HG03520 (cell line): ENCODE results near the gene MLF2.

Source experiments
- ATAC-seq: cut with Tn5 transposase; IDR thresholded peaks from one replicate; pipeline ENCODE4 v1.9.1; 2021; ENCODE audit warnings: mild to moderate bottlenecking, moderate library complexity; ENCODE audit not compliant: unreplicated experiment

Gene MLF2

GRCh38 chr12:6698352-6699046, 54.4 kb downstream of the MLF2 start:
- no peak for ATAC-seq
